ENCODE data around the gene CAPNS1.

Gene CAPNS1

GRCh38 chr19:36139473-36140303, at the start of gene CAPNS1:
TSS of gene CAPNS1 (plus strand) at chr19:36140066. CDS start at chr19:36141012, 946 bp downstream.
- peak; percentile 97 for DNase-seq

DNA sequence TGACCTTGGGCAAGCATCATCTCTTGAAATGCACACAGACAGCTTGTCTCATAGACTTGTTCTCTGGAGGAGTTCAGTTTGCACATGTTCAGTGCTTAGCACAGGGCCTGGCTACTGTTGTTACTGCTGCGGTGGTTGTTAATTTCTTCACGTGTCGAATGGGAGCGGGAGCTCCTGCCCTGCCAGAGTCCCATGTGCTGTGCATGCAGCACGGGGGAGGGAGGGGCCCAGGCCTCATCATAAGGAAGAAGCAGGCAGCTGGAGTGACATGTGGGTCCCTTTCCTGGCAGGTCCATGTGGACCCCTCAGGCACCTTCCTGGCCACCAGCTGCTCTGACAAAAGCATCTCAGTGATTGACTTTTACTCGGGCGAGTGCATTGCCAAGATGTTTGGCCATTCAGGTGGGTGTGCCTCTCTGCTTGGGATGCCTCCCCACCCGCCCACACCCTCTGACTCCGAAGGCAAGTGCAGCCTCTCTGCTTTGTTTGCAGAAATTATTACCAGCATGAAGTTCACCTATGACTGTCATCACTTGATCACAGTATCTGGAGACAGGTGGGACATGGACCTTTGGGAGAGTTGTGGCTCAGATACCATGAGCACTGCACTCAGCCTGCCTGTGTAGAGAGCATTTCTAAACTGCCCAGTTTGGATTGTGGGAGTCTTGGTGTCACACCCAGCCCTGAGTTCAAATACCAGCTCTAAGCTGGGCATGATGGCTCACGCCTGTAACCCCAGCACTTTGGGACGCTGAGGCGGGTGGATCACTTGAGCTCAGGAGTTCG, 48.8 kb upstream of the CAPNS1 start:
- no peak for DNase-seq

GRCh38 chr19:36092566-36092965, 47.3 kb upstream of the CAPNS1 start:
- no peak for DNase-seq

DNA sequence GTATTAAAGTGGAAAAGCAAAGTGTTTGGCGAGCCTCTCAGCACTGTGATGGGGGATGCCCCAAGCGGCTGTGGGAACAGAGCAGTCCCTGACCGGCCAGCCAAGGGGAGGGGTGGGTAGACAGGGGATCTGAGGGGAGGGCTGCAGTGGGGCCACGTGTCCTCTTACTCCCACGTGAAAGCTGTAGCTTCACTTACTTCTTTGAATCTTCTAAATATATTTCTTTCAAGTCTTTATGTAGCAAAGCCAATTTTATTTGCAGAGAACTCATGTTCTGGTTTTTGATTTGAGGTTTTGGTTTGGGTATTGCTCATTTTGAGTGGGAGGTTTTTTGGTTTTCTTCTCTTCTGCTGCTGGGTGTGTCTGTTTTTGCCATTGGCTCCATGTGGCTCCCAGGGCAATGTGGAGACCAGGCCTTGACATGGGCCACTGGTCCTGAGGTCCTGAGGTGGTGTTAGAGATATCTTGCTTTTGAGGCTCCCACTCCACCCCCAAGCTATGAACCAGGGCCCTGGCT, 46.7 kb upstream of the CAPNS1 start:
- peak; percentile 41 for DNase-seq

GRCh38 chr19:36093687-36094086, 46.2 kb upstream of the CAPNS1 start:
- DNase-seq: no peak

DNA sequence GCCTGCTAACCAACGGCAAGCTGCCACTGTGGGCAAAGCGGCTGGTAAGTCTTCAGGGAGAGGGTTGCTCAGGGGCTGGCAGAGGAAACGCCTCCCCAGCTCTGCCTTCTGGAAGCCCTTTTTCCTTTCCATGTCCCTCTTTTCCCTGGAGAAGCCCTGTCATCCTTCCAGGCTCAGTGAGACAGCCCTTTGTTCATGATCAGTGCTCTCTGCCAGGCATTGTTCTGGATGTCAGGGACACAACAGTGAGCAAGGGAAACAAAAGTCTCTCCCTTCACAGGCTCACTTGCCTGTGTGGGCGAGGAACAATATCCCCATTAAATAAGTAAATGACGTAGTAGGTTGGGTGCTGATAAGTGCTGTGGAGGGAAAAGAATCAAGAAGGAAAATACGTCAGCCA, 42.8 kb upstream of the CAPNS1 start:
- no peak for DNase-seq

DNA sequence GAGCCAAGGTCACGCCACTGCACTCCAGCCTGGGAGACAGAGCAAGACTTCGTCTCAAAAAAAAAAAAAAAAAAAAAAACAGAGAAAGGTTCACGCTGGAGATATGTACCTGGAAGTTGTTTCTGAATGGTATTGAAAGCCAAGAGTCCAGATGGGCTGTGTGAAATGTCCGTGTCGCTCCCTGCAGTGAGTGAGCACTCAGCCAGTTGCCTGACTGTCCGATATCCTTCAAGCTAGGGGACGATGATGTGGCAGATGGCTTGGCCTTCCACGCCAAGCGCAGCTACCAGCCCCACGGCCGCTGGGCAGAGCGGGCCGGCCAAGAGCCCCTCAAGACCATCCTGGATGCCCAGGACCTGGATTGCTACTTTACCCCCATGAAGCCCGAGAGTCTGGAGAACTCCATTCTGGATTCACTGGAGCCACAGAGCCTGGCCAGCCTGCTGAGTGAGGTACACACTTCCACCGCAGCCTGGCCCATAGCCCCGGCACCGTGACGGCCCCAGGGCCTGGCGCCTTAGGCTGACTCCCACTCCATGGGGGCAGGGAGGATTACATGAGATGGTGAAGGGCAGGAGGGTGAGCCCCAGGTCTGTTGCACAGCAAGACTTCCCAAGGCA, 40.6 kb upstream of the CAPNS1 start:
- DNase-seq: no peak

- no peak for DNase-seq
Measured at GRCh38 chr19:36100476-36100875, 39.4 kb upstream of the CAPNS1 start.

- DNase-seq: no peak
Measured at GRCh38 chr19:36101550-36102327, 38.1 kb upstream of the CAPNS1 start.

DNA sequence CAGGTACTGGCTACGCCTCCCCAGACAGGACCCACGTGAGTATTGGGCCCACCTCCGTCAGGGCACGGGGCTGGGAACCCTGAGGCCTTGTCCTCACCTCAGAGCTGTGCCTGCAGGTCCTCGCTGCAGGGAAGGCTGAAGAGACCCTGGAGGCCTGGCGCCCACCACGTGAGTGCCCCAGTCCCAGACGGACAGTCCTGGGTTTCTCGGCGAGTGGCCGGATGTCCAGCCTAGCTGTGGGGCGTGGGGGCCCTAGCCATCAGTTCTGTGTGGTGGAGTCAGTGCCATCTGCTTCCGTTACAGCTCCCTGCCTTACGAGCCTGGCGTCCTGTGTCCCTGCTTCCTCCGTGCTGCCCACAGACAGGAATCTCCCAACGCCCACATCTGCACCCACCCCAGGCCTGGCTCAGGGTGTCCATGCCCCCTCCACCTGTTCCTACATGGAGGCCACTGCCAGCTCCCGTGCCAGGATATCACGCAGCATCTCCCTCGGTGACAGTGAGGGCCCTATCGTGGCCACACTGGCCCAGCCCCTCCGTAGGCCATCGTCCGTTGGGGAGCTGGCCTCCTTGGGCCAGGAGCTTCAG, 36.7 kb upstream of the CAPNS1 start:
- no peak for DNase-seq

DNA sequence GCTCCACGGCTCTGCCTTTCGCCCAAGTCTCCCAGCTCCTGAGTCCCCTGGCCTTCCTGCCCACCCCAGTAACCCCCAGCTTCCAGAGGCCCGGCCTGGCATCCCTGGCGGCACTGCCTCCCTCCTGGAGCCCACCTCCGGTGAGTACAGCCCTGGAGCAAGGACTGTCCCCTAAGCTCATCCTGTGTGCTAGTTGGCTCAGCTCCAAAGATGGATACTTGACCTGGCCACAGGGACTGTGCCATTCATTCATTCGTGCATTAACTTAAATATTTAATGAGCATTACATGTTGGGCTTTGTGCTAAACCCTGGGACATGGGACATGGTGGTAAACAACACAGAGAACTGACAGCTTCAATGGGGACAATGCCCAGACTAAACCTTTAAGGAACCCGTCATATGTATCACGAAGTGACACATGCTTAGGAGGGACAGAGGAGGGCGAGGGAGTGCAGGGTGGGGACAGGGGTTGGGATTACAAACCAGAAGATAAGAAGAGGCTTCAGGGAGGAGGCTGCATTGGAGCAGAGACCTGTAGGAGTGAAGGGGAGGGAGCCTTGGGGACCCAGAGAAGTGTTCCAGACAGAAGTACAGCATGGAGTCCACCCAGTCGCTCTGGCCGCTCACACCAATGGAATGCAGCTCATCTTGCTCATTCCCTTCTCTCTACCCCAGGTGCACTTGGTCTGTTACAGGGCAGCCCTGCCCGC, 35.9 kb upstream of the CAPNS1 start:
- DNase-seq: no peak

DNA sequence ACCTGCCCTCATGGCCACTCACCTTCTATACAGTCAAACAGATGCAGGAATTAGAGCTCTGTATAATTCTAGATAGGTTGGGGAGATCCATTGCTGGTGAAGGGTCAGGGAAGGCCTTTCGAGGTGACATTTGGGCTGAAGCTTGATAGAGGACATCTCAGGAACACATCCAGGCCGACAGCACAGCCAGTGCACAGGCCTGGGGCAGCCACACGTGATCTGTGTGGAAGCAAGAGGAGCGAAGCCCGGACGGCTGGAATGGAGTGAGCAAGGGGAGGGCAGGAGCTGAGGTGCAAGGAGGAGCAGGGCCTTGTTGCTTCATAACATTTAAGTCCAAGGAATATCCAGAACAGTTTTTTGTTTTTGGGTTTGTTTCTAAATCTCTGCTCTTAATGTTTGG, 33.4 kb upstream of the CAPNS1 start:
- no peak for DNase-seq

DNA sequence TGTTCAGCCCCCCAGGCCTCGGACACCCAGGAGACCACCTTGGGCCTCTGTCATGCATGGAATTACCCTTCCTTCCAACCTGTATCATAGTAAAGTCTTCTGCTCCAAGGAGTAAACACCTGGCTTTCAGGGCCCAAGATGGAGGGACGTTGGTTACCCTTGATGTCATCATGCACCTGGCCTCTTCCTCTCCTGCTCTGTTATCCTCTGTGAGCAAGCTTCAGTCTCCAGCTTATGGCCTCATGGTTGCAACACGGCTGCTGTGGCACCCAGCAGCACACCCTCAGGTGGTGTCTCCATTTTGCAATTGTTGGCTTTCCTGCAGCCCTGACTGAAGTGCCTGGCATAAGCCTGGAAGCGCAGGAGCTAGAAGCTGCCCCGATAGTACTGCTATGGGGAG, 32.9 kb upstream of the CAPNS1 start:
- DNase-seq: no peak

DNA sequence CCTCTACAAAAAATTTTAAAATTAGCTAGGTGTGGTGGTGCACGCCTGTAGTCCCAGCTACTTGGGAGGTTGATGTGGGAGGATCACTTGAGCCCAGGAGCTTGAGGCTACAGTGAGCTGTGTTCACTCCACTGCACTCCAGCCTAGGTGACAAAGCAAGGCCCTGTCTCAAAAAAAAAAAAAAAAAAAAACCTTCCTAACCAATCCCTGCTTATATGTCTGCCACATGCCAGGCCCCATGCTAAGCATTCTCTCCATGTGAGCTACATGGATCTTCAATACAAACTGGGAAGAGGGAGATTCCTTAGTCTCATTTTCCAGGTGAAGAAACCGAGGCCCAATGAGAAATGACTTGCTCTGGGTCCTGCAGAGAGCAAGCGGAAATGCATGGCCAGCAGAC, 31.2 kb upstream of the CAPNS1 start:
- no peak for DNase-seq

DNA sequence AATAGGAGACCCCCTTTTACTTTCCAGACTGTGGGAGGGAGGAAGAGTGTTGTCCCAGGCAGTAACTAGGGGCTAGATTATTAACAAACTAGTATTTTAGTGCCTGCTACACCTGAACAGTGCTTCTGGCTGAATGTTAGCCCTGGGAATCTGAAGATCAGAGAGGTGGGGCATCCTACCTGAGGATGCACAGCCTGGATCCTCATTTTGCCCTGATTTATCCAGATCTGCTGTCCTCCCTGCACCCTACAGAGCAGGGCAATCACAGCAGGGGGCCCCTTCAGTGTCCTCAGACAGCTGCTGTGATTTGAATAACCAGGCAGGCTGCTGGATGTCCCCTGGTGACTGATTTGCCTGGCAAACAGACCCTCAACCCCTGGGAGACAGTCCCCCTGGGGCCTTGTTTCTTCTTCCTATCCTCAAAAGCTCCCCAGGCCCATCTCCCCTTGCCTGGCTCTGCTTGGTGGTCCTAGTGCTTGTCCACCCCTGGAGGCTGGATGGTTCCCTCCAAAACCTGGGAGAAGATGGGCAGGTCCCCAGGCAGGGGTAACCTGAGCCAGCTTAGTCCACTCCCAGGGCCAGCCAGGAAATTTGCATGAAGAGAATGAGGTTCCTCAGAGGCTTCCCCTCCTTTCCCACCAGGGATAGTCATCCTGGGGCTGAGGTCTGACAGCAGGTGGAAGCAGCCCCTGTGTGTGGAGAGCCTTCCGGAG, 29.2 kb upstream of the CAPNS1 start, which contains the start of gene OVOL3:
Gene OVOL3, plus strand, starts transcription at position 657 of the 713 bp plus-strand sequence. CDS start 60 bp downstream, outside the sequence.
- DNase-seq: no peak

GRCh38 chr19:36111200-36111539, 28.7 kb upstream of the CAPNS1 start:
- DNase-seq: no peak

DNA sequence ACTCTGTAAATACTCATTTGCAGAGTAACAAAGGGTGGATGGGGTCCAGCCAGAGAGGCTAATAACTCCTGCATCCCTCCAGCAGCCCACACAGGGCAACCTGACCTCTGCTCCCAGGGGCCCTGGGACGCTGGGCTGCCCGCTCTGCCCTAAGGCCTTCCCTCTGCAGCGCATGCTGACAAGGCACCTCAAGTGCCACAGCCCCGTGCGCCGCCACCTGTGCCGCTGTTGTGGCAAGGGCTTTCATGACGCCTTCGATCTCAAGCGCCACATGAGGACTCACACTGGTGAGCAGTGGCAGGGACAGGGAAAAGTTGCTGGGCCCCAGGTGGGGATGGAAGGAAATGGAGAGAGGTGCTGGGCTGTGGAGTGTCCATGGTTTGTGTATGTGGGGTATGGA, 27.2 kb upstream of the CAPNS1 start:
- no peak for DNase-seq

GRCh38 chr19:36113425-36113824, 26.4 kb upstream of the CAPNS1 start:
- DNase-seq: no peak

DNA sequence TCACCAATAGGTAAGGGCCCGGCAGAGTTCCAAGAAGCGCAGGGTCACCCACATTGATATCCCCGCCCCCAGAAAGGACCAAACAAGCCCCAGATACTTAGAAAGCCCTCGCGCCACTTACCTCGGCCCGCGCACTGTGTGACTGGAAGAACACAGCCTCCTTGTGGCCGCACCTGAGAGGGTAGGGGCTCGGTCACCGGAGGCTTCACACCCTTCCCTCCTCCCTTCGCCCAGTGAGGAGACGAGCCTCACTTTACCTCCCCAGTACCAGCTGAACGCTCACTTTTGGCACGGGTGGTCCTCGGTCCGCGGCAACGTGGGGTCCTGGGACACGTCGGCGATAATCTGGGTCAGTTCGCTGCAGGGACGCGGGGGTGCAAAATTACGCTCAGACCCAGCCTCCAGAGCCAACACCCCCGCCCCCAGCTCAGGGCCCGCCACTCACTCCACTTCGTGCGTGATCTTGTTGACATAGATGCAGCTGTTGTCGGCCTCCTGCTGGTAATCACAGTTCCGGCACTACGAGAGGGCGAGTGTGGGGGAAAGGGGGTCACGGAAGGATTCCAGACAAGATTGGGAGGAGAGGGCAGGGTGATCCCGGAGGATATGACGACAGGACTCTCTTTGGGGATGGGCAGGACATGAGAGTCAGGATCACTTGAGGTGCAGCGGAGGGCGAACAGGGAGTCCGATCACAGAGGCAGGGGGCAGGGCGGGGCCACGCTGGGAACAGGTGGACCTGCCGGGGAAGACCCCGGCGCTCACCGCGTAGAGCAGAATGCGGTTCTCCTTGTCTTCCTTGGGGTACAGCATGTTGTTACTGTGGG, 25.8 kb upstream of the CAPNS1 start:
- DNase-seq: peak; percentile 15
